WTC11 (cell line): ENCODE data around the gene ARHGAP26.

Source experiments
- ATF3 ChIP-seq: sonication (generic); formaldehyde crosslinking; conservative IDR thresholded peaks from 2 replicates; pipeline ENCODE4 v1.8.1; 2022; ENCODE audit warnings: mild to moderate bottlenecking, missing genetic modification reagents
- CTCF ChIP-seq: fragments of 200-600 bp; IDR thresholded peaks from 2 replicates; pipeline ENCODE4 v1.8.0; 2022; ENCODE audit warnings: antibody characterized with exemption
- FOXJ3 ChIP-seq: sonication (generic); formaldehyde crosslinking; IDR thresholded peaks from 2 replicates; pipeline ENCODE4 v1.9.0; 2021; ENCODE audit warnings: missing genetic modification reagents, mild to moderate bottlenecking, borderline replicate concordance
- MAX ChIP-seq: sonication (generic); formaldehyde crosslinking; IDR thresholded peaks from 2 replicates; pipeline ENCODE4 v1.8.0; 2022; ENCODE audit warnings: mild to moderate bottlenecking, missing genetic modification reagents
- MYBL2 ChIP-seq: sonication (generic); formaldehyde crosslinking; IDR thresholded peaks from 2 replicates; pipeline ENCODE4 v1.8.1; 2023; ENCODE audit warnings: mild to moderate bottlenecking, moderate library complexity, missing genetic modification reagents
- NFE2L1 ChIP-seq: sonication (generic); formaldehyde crosslinking; IDR thresholded peaks from 2 replicates; pipeline ENCODE4 v1.8.1; 2023; ENCODE audit warnings: missing genetic modification reagents
- NR1H2 ChIP-seq: sonication (generic); formaldehyde crosslinking; IDR thresholded peaks from 2 replicates; pipeline ENCODE4 v1.9.0; 2021; ENCODE audit warnings: mild to moderate bottlenecking, moderate library complexity, missing genetic modification reagents
- TEAD1 ChIP-seq: sonication (generic); formaldehyde crosslinking; IDR thresholded peaks from 2 replicates; pipeline ENCODE4 v1.8.0; 2022; ENCODE audit warnings: mild to moderate bottlenecking, missing genetic modification reagents
- TP53 ChIP-seq: sonication (generic); formaldehyde crosslinking; IDR thresholded peaks from 2 replicates; pipeline ENCODE4 v1.8.1; 2023; ENCODE audit warnings: mild to moderate bottlenecking, missing genetic modification reagents
- ZNF317 ChIP-seq: sonication (generic); formaldehyde crosslinking; IDR thresholded peaks from 2 replicates; pipeline ENCODE4 v1.8.1; 2023; ENCODE audit warnings: low read depth, mild to moderate bottlenecking, moderate library complexity, missing genetic modification reagents, borderline replicate concordance
- TF ChIP-seq, protein P1 (sequence below): sonication (generic); formaldehyde crosslinking; conservative IDR thresholded peaks from 2 replicates; pipeline ENCODE4 v1.8.1; 2023; ENCODE audit warnings: mild to moderate bottlenecking, low read depth, missing genetic modification reagents, moderate library complexity
- TF ChIP-seq, protein P2 (sequence below): sonication (generic); formaldehyde crosslinking; IDR thresholded peaks from 2 replicates; pipeline ENCODE4 v1.8.0; 2022; ENCODE audit warnings: mild to moderate bottlenecking, missing genetic modification reagents
- TF ChIP-seq, protein P3 (sequence below): sonication (generic); formaldehyde crosslinking; IDR thresholded peaks from 2 replicates; pipeline ENCODE4 v1.8.1; 2022; ENCODE audit warnings: low read depth, missing genetic modification reagents, borderline replicate concordance

- TF ChIP-seq NFE2L1: no peak
- no peak for TF ChIP-seq MYBL2 (CRISPR knock-in tag)
- TF ChIP-seq CTCF: no peak
- TF ChIP-seq MAX (CRISPR knock-in tag): no peak
- TF ChIP-seq, protein P1, sequence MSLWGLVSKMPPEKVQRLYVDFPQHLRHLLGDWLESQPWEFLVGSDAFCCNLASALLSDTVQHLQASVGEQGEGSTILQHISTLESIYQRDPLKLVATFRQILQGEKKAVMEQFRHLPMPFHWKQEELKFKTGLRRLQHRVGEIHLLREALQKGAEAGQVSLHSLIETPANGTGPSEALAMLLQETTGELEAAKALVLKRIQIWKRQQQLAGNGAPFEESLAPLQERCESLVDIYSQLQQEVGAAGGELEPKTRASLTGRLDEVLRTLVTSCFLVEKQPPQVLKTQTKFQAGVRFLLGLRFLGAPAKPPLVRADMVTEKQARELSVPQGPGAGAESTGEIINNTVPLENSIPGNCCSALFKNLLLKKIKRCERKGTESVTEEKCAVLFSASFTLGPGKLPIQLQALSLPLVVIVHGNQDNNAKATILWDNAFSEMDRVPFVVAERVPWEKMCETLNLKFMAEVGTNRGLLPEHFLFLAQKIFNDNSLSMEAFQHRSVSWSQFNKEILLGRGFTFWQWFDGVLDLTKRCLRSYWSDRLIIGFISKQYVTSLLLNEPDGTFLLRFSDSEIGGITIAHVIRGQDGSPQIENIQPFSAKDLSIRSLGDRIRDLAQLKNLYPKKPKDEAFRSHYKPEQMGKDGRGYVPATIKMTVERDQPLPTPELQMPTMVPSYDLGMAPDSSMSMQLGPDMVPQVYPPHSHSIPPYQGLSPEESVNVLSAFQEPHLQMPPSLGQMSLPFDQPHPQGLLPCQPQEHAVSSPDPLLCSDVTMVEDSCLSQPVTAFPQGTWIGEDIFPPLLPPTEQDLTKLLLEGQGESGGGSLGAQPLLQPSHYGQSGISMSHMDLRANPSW (CRISPR knock-in tag): no peak
- TF ChIP-seq ATF3 (CRISPR knock-in tag): no peak
- no peak for TF ChIP-seq TEAD1
- TF ChIP-seq, protein P2, sequence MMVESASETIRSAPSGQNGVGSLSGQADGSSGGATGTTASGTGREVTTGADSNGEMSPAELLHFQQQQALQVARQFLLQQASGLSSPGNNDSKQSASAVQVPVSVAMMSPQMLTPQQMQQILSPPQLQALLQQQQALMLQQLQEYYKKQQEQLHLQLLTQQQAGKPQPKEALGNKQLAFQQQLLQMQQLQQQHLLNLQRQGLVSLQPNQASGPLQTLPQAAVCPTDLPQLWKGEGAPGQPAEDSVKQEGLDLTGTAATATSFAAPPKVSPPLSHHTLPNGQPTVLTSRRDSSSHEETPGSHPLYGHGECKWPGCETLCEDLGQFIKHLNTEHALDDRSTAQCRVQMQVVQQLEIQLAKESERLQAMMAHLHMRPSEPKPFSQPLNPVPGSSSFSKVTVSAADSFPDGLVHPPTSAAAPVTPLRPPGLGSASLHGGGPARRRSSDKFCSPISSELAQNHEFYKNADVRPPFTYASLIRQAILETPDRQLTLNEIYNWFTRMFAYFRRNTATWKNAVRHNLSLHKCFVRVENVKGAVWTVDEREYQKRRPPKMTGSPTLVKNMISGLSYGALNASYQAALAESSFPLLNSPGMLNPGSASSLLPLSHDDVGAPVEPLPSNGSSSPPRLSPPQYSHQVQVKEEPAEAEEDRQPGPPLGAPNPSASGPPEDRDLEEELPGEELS: no peak
- TF ChIP-seq, protein P3, sequence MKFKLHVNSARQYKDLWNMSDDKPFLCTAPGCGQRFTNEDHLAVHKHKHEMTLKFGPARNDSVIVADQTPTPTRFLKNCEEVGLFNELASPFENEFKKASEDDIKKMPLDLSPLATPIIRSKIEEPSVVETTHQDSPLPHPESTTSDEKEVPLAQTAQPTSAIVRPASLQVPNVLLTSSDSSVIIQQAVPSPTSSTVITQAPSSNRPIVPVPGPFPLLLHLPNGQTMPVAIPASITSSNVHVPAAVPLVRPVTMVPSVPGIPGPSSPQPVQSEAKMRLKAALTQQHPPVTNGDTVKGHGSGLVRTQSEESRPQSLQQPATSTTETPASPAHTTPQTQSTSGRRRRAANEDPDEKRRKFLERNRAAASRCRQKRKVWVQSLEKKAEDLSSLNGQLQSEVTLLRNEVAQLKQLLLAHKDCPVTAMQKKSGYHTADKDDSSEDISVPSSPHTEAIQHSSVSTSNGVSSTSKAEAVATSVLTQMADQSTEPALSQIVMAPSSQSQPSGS (CRISPR knock-in tag): no peak
- no peak for TF ChIP-seq TP53 (CRISPR knock-in tag)
- no peak for TF ChIP-seq NR1H2 (CRISPR knock-in tag)
- no peak for TF ChIP-seq ZNF317 (CRISPR knock-in tag)
- TF ChIP-seq FOXJ3: no peak
Observed at GRCh38 chr5:142908659-142909058, 138.5 kb downstream of the ARHGAP26 start.
